ENCODE data around the gene GPR137C. TPM values are rescaled to one million over a fixed set of nuclear protein-coding genes. Genes with fewer than 3 reads are reported as not detected.

GPR137C gene
- total RNA-seq, 1 donor from 2014 or later: 2.2 TPM

DNA sequence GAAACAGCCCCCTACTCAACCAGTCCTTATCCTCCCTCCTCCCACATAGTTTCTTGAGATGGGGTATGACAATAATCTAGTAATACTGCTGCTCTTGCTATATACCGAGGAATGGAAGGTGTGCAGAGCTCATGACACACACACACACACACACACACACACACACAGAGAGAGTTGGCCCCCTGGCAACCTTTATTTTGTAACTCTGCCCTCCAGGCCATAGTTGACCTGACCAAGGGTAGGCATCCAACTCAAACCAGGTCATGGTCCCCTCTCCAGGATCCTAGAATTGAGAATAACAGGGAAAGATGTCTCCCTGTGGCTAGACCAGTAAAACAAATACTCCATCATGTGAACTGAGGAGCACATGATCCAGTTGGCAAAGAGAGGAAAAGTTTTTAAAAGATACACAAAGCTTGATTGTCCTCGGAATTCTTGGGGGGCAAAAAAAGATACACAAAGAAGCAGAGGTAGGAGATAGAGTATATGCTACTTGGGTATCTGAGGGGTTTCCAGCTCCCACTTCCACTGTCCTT is 131.4 kb downstream of the GPR137C start:
- no peak for DNase-seq (ENCODE audit: low spot score)

DNA sequence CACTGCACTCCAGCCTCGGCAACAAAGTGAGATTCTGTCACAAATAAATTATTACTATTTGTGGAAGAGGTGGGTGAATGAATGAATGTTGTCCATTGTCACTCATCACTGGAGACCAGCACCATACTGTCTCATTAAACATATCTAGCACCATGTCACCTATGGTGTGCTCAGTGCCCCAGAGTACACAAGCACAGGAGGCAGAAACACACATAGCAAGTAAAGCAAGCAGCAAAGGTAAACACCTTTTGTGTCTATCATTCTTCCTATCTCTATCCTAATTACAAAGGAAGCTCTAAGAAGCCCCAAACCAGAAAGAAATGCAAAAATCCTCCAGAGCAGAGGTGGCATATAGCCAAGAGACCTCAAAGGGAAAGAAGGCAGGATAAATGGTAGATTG is 133.5 kb downstream of the GPR137C start:
- no peak for DNase-seq (ENCODE audit: low spot score)

Other genes with a start within 250 kb of the GPR137C start
- 3.4 TPM for gene PTGER2, start 238.5 kb upstream of the GPR137C start, total RNA-seq
- 4.0 TPM for gene TXNDC16, start 331 bp upstream of the GPR137C start, total RNA-seq
- gene ERO1A, start 142.7 kb downstream of the GPR137C start, total RNA-seq: 67.3 TPM
- gene PSMC6, start 154.4 kb downstream of the GPR137C start, total RNA-seq: 82.5 TPM
- gene STYX, start 177.3 kb downstream of the GPR137C start, total RNA-seq: 12.8 TPM
- gene GNPNAT1, start 238.8 kb downstream of the GPR137C start, total RNA-seq: 20.0 TPM

Data from ureter (tissue), 1 donor.